Suprapubic skin (tissue), 4 donors: ENCODE measurements around the gene ITGA5. TPM values are rescaled to one million over a fixed set of nuclear protein-coding genes. Genes with fewer than 3 reads are reported as not detected.

ENCODE experiments used
- DNase-seq, 2 donors: peaks; one replicate each; pipeline ENCODE4 v3.0.0-alpha.2; 2019; ENCODE audit warnings: low spot score in 2 of 2
- H3K27ac ChIP-seq: fragments of 200-600 bp; sonication (generic); one replicate; pipeline ENCODE4 v1.5.1; 2019
- H3K27me3 ChIP-seq: fragments of 200-600 bp; sonication (generic); one replicate; pipeline ENCODE4 v1.5.1; 2019
- H3K36me3 ChIP-seq: fragments of 200-600 bp; sonication (generic); one replicate; pipeline ENCODE4 v1.5.1; 2019
- H3K4me1 ChIP-seq: fragments of 200-600 bp; sonication (generic); one replicate; pipeline ENCODE4 v1.5.1; 2019
- H3K4me3 ChIP-seq: fragments of 200-600 bp; sonication (generic); one replicate; pipeline ENCODE4 v1.5.1; 2019; ENCODE audit warnings: mild to moderate bottlenecking
- H3K9me3 ChIP-seq: fragments of 200-600 bp; sonication (generic); one replicate; pipeline ENCODE4 v1.5.1; 2019
- CTCF ChIP-seq, 2 donors: fragments of 200-600 bp in 1 of 2; fragments of 450-650 bp in 1 of 2; sonication (generic) in 1 of 2; IDR thresholded peaks; one replicate each; pipeline ENCODE4 v1.5.1; 2016 to 2019; ENCODE audit warnings: antibody characterized with exemption in 2 of 2, mild to moderate bottlenecking in 1 of 2, moderate library complexity in 1 of 2
- EP300 ChIP-seq: sonication (generic); formaldehyde crosslinking; IDR thresholded peaks from one replicate; pipeline ENCODE4 v1.6.1; 2017; ENCODE audit warnings: antibody characterized with exemption
- POLR2A ChIP-seq, 2 donors: fragments of 450-650 bp; IDR thresholded peaks; one replicate each; pipeline ENCODE4 v1.6.1; 2017; ENCODE audit warnings: antibody characterized with exemption in 2 of 2, mild to moderate bottlenecking in 2 of 2, moderate library complexity in 2 of 2
- POLR2AphosphoS5 ChIP-seq, 3 donors: sonication (generic); formaldehyde crosslinking; IDR thresholded peaks; one replicate each; pipeline ENCODE4 v1.6.1; 2017; ENCODE audit warnings: antibody characterized with exemption in 3 of 3
- whole genome bisulfite sequencing: methylation state at CpG from one replicate; pipeline ENCODE4 v1.1.5; 2018; 5-methylcytosine and 5-hydroxymethylcytosine counted together
- total RNA-seq, 4 donors: library from RNA; depleted of rRNA; stranded (reverse); fragments of >200 nt; gene quantifications; one replicate each; pipeline ENCODE4 v1.1.0, GENCODE V29; 2016

The ITGA5 gene
- total RNA-seq, 4 donors from 2014 or later = 16.3 to 36.4 (median 24.8) TPM

- H3K9me3 ChIP-seq = no peaks in the 10 kb centered on the region
- H3K27ac ChIP-seq = peak overlapping the region; percentile 60
- no peaks in the 10 kb centered on the region for H3K27me3 ChIP-seq
- DNase-seq = peak; percentile 86 to 87
- 13% methylated on average over 9 of the region's 9 CpGs for WGBS
- H3K4me3 ChIP-seq = no peak overlapping the region
- TF ChIP-seq POLR2AphosphoS5 (IDR thresholded peaks at IDR 0.05) = peak in 1 of 3 donors; percentile 37
- no peak for TF ChIP-seq POLR2A (IDR thresholded peaks at IDR 0.05)
- no peak for TF ChIP-seq CTCF (IDR thresholded peaks at IDR 0.05)
- H3K36me3 ChIP-seq = no peaks in the 10 kb centered on the region
- H3K4me1 ChIP-seq = peaks cover 50% of the 10 kb centered on the region
Observed at GRCh38 chr12:54431911-54432814, 13.1 kb upstream of the ITGA5 start.

DNA sequence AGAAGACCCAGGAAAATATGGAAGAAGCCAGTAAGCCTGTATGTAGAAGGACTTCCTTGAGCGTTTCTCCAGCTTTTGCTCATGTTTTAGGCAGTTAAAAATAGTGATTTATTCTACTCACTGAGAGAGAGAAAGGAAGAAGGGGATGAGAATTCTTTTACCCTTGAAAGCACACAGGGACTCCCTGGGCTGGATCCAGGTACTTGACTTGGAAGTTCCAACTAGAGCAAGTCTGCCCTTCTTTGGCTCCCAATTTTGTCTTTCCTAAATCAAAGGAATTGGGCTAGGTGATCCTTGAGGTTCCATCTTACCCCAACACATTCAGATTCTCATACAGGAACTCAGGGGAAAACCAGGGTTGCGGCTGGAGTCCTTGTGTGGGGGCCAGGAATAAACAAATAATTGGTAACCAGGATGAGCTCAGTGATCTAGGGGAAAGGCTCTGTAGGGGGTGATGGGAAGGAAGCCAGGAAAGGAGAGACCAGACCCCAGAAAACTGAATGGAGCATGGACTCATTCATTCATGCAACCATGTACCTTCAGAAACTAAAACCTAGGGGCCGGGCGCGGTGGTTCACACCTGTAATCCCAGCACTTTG lies 11.5 kb upstream of the ITGA5 start:
- DNase-seq = no peak
- no peak overlapping the region for H3K27ac ChIP-seq

DNA sequence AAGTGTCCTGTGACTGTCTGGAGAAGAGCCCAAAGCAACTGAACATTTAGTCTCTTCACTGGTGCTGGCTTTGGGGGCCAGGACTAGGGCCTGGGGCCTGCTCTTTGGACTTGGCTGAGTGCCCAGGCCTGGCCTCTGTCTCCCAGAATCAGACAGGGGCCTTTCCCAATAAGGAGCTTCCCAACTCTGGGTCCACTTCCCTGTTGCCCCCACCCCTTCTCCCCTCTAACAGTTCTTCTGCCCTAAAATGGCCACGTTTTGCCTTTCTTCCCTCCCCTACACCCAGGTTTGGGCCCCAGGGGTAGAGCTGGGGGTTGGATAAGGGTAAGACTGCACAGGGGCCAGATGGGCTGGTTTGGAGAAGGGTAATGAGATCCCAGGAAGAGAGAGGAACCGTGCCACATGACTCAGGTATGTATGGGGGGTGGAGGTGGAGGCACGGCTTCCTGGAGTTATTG lies 10.0 kb upstream of the ITGA5 start:
- DNase-seq = no peak
- WGBS = 69% methylated on average over 3 of the region's 3 CpGs
- H3K27me3 ChIP-seq = no peaks in the 10 kb centered on the region
- H3K36me3 ChIP-seq = no peaks in the 10 kb centered on the region
- TF ChIP-seq EP300 (no peak), POLR2A (IDR thresholded peaks at IDR 0.05) (no peak), POLR2AphosphoS5 (IDR thresholded peaks at IDR 0.05) (no peak), CTCF (IDR thresholded peaks at IDR 0.05) (no peak)
- no peak overlapping the region for H3K4me3 ChIP-seq
- H3K4me1 ChIP-seq = peaks cover 70% of the 10 kb centered on the region
- peak overlapping the region; percentile 31 for H3K27ac ChIP-seq
- no peaks in the 10 kb centered on the region for H3K9me3 ChIP-seq

More for the DNA sequence above, 11.5 kb upstream of the ITGA5 start:
- no peaks in the 10 kb centered on the region for H3K36me3 ChIP-seq
- H3K9me3 ChIP-seq = no peaks in the 10 kb centered on the region
- TF ChIP-seq EP300 (no peak), POLR2AphosphoS5 (IDR thresholded peaks at IDR 0.05) (no peak), CTCF (IDR thresholded peaks at IDR 0.05) (no peak), POLR2A (IDR thresholded peaks at IDR 0.05) (no peak)
- peaks cover 60% of the 10 kb centered on the region for H3K4me1 ChIP-seq
- 92% methylated on average over 5 of the region's 5 CpGs for WGBS
- H3K27me3 ChIP-seq = no peaks in the 10 kb centered on the region
- H3K4me3 ChIP-seq = no peak overlapping the region

GRCh38 chr12:54428050-54429013 lies 9.3 kb upstream of the ITGA5 start:
- Histone ChIP-seq H3K4me1 (peaks cover 77% of the 10 kb centered on the region), H3K27ac (peak overlapping the region; percentile 31), H3K9me3 (no peaks in the 10 kb centered on the region), H3K27me3 (no peaks in the 10 kb centered on the region), H3K36me3 (no peaks in the 10 kb centered on the region), H3K4me3 (no peak overlapping the region)
- 52% methylated on average over 13 of the region's 13 CpGs for WGBS
- no peak for TF ChIP-seq CTCF (IDR thresholded peaks at IDR 0.05)
- TF ChIP-seq POLR2AphosphoS5 (IDR thresholded peaks at IDR 0.05) = no peak
- no peak for TF ChIP-seq POLR2A (IDR thresholded peaks at IDR 0.05)
- TF ChIP-seq EP300 = no peak
- DNase-seq = no peak
